HG02588 (cell line): ENCODE measurements around the gene RNASE2.
"Not testable (repeated sequence)": the region's sequence is repeated elsewhere in the genome, so short reads cannot be mapped to it uniquely, and the experiment has no call there.

Source experiments
- ATAC-seq: cut with Tn5 transposase; IDR thresholded peaks from one replicate; pipeline ENCODE4 v1.9.1; 2021; ENCODE audit warnings: mild to moderate bottlenecking, moderate library complexity; ENCODE audit not compliant: unreplicated experiment

RNASE2 gene

GRCh38 chr14:20980906-20981305 lies 25.6 kb downstream of the RNASE2 start:
- no peak for ATAC-seq

GRCh38 chr14:20982646-20983369 lies 27.5 kb downstream of the RNASE2 start:
- ATAC-seq: no peak

- not testable (repeated sequence) for ATAC-seq
Measured at GRCh38 chr14:20985650-20986049, 30.4 kb downstream of the RNASE2 start.

- ATAC-seq: no peak
Measured at GRCh38 chr14:20986811-20987210, 31.5 kb downstream of the RNASE2 start.

- ATAC-seq: no peak
Measured at GRCh38 chr14:20988717-20989470, 33.6 kb downstream of the RNASE2 start.

GRCh38 chr14:20989471-20989786 lies 34.1 kb downstream of the RNASE2 start:
- no peak for ATAC-seq

GRCh38 chr14:20989787-20990600 lies 34.7 kb downstream of the RNASE2 start, which contains the start of gene METTL17:
Gene METTL17, plus strand, starts transcription at chr14:20989980. Its CDS starts 23 bp downstream, at chr14:20990003.
- ATAC-seq: peak; percentile 95

GRCh38 chr14:20996521-20996920 lies 41.2 kb downstream of the RNASE2 start:
- no peak for ATAC-seq

GRCh38 chr14:20997115-20997514 lies 41.8 kb downstream of the RNASE2 start:
- ATAC-seq: no peak

GRCh38 chr14:20997564-20997963 lies 42.3 kb downstream of the RNASE2 start:
- ATAC-seq: no peak

GRCh38 chr14:20998139-20998538 lies 42.9 kb downstream of the RNASE2 start:
- no peak for ATAC-seq

GRCh38 chr14:20998674-20999366 lies 43.5 kb downstream of the RNASE2 start, which contains the start of gene SLC39A2:
Gene SLC39A2, plus strand, starts transcription at chr14:20999293. Its CDS starts 154 bp downstream, at chr14:20999447.
- no peak for ATAC-seq

GRCh38 chr14:20999591-20999990 lies 44.3 kb downstream of the RNASE2 start:
- ATAC-seq: no peak

- no peak for ATAC-seq
Measured at GRCh38 chr14:21001218-21001617, 45.9 kb downstream of the RNASE2 start.

GRCh38 chr14:21003788-21004346 lies 48.6 kb downstream of the RNASE2 start:
- no peak for ATAC-seq
